NCI-H2227 (cell line): ENCODE measurements around the gene YBX2.
"Not testable (repeated sequence)": the region's sequence is repeated elsewhere in the genome, so short reads cannot be mapped to it uniquely, and the experiment has no call there.

Experiments used
- DNase-seq: peaks from one replicate; lab custom pipeline; 2025; ENCODE audit not compliant: unreplicated experiment; lab: John Stamatoyannopoulos, UW

YBX2 gene

DNA sequence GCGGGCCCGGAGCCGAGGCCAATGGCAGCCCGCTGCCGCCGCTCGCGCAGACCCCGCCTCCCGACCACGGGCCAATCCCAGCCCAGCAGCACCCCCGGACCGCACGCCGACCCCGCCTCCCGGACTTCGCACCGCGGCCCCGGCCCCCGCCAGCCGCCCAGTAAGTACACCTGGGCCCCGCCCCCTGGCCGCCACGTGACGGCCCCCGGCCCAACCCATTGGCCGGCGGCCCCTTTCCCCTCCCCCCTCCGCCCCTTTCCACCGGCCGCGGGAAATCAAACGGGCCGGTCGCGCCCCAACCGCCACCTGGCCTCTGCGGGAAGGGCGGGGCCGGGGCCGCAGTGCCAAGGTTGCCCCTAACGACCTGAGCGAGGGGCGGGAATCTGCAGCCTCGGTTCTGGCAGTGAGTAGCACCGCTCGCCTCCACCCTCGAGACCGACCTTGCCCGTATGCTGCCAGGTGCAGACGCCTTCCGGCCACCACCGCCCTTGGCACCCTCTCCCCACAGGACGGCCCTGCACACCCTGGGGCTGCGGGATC, at the start of gene YBX2:
Gene YBX2 (minus strand): TSS at position 26 of the 540 bp plus-strand sequence. CDS start 139 bp downstream, outside the sequence.
- peak; percentile 94 for DNase-seq

DNA sequence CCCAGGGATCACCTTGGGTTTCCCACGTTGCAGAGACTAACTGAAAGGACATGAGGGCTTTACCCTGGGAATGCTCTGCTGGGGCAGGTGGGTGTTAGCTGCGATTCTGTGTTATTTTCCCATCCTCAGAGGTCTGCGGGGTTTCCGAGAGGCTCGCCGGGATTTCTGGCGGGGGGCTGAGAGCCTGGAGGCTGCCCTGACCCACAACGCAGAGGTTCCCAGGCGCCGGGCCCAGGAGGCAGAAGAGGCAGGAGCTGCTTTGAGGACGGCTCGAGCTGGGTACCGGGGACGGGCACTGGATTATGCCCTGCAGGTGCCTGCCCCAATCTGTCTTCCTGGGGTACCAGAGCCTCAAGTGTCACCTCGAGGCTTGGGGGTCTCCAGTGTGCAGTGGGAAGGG, 48.8 kb upstream of the YBX2 start:
- DNase-seq: no peak

DNA sequence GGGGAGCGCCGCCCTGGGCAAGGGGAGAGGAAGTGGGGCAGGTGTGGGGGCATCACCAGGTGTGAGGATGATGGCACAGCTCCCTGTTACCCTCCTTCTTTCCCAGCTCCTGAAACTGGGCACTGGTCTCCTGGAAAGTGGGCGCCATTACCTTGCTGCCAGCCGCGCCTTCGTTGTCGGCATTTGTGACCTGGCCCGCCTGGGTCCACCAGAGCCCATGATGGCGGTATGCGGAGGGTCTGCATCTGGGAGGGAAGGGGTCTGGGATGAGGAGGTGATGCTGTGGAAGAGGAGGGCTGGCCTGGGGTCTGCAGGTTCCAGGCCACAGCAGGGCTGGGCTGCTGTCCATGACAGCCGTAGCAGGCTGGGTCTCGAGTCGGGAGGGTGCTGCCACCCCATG, 47.4 kb upstream of the YBX2 start:
- no peak for DNase-seq

DNA sequence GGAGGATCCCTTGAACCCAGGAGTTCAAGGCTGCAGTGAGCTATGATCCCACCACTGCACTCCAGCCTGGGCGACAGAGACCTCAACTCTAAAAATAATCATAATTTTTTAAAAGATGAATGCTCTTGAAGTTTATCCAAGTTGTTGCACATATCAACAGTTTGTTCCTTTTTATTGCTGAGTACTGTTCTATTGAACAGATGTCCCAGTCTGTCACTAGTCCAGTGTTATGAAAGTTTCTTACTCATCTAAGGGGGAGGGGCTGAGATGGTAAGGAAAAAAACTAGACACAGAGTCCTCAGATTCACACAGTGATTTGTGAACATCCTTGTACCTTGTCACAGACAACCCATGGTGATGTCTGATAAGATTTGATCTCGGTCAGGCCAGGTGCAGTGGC, 45.7 kb upstream of the YBX2 start:
- no peak for DNase-seq

DNA sequence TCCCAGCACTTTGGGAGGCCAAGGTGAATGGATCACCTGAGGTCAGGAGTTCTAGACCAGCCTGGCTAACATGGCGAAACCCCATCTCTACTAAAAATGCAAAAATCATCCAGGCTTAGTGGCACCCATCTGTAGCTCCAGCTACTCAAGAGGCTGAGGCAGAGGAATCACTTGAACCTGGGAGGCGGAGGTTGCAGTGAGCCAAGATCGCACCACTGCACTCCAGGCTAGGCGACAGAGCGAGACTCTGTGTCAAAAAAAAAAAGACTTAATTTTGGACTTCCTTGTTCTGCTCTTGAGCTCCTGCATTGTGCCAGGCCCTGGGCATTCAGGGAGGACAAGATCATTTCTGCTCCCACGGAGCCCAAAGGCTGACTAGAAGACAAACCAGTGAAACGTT, 43.2 kb upstream of the YBX2 start:
- DNase-seq: not testable (repeated sequence)

DNA sequence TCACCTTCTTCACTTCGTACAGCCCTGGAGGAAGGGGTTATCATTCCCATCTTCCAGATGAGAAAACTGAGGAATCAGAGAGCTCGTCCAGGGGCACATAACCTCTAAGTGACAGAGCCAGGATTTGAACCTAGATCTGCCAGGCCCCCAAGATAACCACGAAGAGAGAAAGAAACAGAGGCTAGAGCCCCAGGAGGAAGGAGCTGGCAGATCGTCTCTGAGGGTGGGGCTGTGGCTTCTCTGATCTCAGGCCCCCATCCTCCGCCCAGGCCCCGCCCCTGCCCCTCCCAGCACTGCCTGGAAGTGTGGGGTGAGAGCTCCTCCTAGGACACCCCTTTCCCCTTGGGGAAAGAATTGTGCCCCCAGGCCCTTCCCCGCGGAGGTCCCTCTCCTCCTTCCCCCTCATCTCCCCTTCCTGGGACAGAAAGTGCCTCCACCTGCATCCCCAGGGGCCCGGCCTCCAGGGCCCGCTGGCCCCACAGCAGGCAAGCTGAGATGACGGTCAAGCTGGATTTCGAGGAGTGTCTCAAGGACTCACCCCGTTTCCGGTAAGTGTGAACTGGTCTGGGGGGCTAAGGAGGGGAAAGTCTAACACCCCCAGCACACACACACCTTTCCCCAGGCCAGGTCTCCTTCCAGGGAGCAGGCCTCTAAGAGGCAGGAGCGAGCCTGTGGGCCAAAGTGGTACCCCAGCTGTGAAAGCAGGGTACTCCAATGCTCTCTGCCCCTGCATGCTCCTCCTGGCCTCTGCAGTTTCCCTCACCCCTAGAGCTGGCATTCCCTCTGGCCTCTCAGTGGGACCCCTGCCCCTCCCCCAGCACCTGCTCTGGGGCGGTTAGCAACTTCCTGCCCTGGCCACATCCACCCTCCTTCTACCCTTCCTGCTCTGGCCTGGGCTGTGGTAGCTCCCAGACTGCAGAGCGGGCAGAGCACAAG, 42.1 kb upstream of the YBX2 start, which contains the start of gene ACAP1:
Gene ACAP1 (plus strand): TSS at position 290 of the 936 bp plus-strand sequence. CDS start 206 bp downstream, at position 496.
- DNase-seq: no peak

DNA sequence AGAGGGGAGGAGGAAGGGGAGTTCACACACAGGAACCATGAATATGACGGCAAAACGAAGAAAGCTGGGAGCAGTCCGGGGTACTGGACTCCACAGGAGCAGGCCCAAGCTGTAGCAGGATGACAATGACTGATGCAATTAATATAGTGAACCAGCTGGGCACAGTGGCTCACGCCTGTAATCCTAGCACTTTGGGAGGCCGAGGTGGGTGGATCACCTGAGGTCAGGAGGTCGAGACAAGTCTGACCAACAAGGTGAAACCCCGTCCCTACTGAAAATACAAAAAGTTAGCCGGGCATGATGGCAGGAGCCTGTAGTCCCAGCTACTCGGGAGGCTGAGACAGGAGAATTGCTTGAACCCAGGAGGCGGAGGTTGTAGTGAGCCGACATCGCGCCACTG, 41.3 kb upstream of the YBX2 start:
- not testable (repeated sequence) for DNase-seq

DNA sequence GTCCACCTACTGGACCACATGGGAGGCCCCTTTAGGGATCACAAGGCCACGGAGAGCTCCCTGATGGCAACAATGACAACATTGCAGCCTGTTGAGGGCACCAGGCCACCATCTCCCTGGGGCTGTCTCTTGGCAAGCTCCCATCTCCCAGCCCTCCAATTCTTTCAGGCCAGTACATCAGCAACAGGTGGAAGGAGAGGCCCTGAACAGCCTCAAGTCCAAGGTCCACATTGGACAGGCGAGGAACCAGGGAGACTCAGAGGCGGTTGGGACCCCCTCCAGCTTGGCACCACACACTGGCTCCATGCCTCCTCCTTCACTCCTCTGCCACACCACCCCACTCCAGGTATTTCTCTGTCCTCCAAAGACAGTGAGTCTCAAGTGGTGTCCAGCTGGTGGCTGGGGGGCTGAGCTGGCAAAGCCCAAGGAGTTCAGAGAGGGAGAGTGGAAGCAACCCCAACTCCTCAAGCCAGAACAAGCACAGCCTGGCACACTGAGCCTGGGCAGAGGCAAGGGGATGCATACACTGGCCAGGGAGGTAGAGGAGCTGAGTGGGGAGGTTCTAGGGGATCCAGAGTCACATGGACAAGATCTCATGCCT, 40.6 kb upstream of the YBX2 start:
- DNase-seq: no peak

DNA sequence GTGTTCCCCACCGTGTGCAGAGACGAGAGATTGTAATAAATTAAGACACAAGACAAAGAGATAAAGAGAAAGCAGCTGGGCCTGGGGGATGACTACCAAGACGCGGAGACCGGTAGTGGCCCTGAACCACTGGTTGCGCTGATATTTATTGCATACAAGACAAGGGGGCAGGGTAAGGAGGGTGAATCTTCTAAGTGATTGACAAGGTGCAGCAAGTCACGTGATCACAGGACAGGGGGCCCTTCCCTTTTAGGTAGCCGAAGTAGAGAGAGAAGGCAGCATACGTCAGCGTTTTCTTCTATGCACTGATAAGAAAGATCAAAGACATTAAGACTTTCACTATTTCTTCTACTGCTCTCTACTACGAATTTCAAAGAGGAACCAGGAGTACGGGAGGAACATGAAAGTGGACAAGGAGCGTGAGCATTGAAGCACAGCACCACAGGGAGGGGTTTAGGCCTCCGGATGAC, 38.2 kb upstream of the YBX2 start:
- DNase-seq: not testable (repeated sequence)

DNA sequence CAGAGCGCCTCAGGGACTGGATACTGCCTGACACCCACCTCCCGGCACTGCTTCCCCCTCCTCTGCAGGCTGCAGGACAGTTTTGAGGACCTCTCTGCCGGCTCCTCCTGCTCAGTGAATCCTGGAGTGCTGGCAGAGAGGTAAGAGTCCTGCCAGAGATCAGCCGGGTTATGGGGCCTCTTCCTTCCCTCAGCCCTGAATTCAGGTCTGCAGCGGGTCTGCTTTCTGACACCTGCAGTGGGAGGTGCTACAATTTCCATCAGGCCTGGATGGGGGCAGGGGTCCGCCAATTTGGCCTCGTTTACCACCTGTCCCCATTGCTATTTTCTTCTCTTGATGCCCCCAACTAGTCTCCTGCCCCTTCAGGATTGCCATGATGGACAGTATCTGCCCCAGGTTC, 37.7 kb upstream of the YBX2 start:
- DNase-seq: no peak

DNA sequence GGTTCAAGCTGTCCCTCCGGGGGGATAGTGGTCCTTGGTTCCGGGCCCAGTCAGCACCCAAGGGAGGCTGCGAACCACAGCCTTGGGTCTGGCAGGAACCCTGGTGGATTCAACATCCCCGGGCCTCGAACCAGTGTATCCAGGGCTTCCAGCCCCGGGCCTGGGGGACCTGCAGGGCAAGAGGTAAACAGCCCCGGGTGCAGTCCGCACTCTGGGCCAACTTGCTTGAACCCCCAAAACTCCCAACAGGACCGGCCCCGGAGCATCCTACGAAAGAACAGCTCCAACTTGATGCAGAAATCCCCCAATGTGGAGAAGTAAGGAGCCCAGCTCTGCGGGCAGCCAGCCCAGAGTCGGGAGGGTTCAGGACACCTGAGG, 36.2 kb upstream of the YBX2 start:
- no peak for DNase-seq

DNA sequence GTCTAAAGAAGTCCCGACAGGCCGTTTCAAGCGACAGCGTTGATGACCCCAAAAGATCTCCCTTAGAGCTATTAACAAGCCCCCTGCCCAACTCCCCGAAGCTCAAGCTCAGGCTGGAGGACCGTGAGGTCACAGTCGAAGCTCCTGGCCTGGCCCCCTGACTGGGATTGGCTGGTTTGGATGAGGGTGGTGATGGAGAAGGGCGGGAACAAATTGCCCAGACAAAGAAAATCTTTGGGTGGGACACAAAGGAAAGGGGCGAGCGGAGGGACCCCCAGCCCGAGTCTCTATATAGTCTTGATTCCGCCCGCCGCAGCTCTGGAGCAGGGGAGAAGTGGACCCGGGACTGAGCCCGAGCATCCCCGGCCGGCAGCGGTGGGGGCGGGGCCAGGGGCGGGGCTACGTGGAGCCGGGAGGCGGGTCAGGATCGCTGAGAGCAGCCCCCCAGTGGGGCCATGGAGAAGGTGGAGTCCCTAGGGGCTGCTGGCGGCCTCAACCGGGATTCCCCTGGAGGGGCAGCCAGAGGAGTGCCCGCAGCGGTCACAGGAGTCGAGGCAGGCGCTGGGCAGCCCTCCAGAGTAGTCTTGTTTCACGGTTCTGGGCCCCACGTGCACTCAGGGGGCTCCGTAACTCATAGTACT, 35.7 kb upstream of the YBX2 start:
- peak; percentile 85 for DNase-seq

DNA sequence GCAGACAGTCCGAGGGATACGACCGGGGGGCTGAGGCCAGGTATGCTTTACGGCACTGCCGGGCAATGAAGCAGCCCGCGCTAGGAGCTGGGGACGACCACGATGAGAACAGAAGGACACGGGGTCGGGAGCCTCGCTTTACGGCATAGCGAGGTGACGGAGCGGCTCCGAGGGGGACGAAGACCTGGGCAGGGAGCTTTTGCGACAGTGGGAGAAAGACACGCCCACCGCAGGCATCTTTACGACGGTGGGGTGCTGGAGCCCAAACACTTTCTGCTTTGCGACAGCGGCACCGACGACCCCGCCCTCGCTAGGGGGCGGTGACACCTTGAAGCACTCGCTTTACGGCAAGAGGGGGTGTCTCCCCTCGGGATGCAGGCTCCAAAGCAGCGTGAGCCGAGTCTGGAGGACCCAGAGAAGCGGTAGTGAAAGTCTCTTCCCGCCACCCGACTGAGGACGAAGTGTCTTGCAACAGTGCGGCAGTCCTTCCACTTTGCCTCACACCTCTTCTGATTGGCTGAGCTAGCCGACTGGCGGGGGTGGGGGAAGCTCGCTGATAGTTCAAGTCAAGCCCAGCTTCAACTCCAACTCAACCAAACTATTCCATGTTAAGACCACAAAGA, 35.0 kb upstream of the YBX2 start:
- peak; percentile 98 for DNase-seq

DNA sequence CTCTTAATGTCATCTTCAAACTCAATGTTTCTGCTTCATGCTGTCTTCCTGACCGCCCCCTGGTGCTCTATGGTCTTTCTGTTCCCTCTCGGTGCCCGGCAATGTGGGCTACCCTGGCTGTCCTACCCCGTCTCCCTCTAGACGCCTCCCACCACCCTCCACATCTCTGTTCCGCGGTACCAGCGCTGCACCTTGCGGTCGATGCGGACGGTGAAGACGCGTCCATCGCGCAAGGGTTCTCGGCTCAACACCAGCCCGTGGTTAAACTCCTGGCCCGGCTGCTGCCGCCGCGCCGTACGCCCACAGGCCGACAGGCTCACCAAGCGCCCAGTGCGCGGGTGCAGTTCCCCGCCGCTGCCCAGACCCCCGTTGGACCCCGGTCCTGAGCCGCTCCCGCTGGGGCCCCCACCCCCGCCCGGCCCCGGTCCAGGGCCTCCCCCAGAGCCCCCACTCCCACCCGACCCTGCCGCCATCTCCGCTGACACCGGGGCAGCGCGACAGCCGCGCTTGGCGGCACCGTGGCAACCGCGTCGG, 34.5 kb upstream of the YBX2 start, which contains the start of gene NEURL4:
Gene NEURL4 (minus strand): TSS at position 496 of the 534 bp plus-strand sequence. CDS start 23 bp downstream, at position 473.
- peak; percentile 53 for DNase-seq

DNA sequence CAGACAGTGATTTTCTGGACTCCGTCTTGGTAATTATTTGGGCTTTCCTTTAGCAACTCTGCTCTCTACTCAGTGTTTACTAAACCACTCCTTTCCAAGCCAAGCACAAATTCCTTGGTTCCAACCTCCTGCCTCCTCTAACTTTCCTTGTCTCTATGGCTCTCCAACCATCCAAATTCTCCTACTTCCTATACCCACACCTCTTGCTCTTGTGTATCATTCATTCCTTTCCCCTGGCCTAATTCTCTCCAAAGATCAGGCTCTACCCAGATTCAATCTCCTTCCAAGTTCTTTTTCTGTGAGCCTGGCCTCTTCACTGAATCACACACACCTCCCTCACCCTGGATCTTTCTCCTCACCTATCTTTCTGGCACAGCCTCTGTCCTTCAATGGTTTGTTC, 33.6 kb upstream of the YBX2 start:
- no peak for DNase-seq

DNA sequence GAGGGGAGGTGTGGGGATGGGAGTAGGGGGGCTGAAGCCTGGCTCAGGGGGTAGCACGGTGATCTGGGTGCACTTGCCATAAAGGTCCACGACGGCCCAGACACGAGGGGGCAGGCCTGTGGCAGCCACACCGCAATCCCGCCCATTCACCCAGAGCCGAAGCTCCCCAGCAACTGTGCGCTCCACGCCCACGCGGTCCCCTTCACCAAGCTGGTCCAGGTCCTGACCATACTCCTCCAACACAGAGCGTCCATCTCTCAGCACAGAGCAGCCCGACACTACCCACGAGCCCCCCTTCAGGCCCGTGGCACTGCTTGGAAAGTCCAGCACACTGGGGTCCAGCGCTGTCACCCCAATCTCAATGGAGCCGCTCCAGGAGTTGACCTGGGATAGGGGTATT, 33.1 kb upstream of the YBX2 start:
- no peak for DNase-seq

DNA sequence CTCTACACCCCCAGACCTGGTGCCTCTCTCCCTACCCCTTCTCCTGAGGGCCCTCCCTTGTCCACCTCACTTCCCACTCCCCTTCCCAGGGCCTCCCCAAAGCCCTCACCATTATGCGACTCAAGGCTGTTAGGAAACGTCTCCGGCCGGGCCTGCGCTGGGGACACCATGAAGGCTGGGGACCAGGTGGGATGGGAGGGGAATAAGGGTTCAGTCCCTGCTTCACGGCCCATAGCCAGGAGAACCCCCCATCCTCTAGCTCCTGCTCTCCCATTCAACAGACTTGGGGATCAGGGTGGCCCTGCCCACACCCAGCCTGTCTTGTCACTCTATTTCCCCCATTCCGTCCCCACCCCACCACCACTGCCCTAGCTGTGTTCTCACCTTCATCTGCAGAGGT, 32.6 kb upstream of the YBX2 start:
- no peak for DNase-seq

DNA sequence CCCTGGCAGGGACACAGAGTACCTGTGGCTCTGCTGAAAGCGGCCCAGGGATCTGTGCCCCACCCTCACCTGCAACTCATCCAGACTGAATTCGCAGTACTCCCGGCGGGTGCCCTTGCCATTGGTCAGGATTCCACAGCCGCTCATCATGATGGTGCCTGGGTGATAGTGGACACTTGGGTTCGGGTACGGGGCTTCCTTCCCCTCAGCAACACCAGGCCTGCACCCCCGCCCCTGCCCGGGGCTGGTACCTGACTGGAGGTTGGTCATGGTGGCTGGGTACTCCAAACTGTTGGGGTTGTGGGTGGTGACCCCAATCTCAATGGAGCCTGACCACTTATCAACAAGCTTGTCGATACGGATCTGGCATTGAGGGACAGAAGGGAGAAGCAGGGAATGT, 31.7 kb upstream of the YBX2 start:
- DNase-seq: no peak

DNA sequence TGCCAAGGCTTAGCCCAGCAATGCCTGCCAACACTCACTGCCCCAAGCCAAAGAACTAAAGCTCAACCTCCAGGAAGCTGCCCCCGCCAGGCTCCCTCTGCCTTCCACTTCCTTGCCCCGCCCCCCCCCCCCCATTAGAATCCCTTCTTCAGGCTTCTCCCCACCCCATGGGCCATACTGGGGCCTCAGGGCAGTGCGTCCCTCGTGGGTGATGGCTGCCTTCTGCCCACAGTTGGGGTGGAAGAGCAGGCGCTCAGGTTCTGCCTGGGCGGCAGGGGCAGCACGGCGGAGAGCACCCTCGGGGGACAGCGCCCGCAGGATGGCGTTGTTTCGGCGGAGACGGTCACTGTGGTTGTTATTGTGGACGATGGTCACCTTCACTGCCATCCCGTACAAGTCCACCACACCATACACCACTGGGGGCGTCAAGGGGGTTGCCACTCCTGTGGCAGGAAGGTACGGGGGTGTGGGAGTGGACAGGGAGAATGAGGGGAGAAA, 30.6 kb upstream of the YBX2 start:
- DNase-seq: no peak

DNA sequence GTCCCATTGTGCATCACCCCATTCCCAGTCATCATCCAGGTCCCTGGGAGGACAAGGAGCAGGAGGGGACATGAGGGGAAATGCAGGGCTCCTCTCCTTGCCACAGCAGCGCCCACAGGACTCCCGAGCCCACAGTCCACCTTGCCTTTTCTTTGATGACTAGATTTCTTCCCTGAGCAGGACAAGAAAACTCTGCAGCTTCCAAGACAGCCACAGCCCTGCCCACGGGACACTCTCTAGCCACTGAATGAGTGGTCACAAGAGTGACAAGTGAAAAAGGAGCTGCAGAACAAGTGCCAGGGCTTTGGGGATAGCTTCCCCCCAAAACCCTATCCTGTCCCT, 30.0 kb upstream of the YBX2 start:
- no peak for DNase-seq
